Measurements from ENCODE around the gene SNX32. TPM values are rescaled to one million over a fixed set of nuclear protein-coding genes. Genes with fewer than 3 reads are reported as not detected.
"Not testable (repeated sequence)": the region's sequence is repeated elsewhere in the genome, so short reads cannot be mapped to it uniquely, and the experiment has no call there.

Gene SNX32
- total RNA-seq, 2 experiments from 2014 or later, result 2.4 to 3.3 TPM

GRCh38 chr11:65811764-65812475, 21.8 kb upstream of the SNX32 start:
- H3K4me1 Mint-ChIP-seq, result peaks cover 9% of the 10 kb centered on the region
- H3K4me3 Mint-ChIP-seq, result no peak overlapping the region
- no peaks in the 10 kb centered on the region for H3K36me3 Mint-ChIP-seq
- peaks cover 11% of the 10 kb centered on the region for H3K27me3 Mint-ChIP-seq
- H3K9me3 Mint-ChIP-seq, result no peaks in the 10 kb centered on the region
- DNase-seq, result no peak
- no peak overlapping the region for H3K27ac Mint-ChIP-seq

DNA sequence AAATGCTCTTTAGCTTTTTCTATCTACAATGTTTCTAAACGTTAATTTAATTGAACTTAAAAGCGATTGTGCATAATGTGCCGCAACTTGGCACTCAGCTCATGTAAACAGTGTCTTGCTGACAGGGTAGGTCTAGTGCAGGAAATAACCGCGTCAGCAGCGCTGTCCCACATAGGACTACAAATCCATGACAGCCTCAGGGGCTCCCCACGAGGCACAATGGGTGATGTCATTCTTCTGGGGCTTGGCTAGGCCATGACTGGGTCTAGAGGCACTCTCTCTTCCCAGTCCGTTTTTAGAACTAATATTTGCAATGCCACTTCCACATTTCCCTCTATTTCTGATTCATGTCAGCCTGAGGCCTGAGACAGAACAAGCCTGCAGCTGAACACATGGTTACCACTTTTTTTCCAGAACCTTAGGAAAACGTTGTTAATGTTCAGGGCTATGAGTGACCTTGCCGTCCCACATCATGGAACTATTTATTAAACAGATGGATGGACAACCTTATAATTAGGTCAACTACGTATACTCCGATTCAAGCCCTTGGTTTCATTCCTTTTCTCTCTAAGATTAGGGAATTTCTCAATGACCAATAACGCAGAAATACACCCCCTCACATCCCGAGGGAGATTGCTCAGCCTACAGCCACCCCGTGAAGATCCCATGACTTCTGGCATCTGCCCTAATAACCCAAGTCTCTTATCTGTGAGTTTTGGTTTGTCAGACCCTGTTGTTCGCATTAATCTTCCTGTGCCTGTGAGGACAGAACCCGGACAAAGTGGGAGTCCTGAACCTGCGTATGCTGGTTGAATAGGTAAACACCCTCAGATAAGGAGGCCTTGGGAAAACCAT, 19.4 kb upstream of the SNX32 start:
- H3K27me3 Mint-ChIP-seq, result no peaks in the 10 kb centered on the region
- H3K4me1 Mint-ChIP-seq, result peaks cover 22% of the 10 kb centered on the region
- no peaks in the 10 kb centered on the region for H3K9me3 Mint-ChIP-seq
- DNase-seq, result no peak
- no peak overlapping the region for H3K4me3 Mint-ChIP-seq
- H3K27ac Mint-ChIP-seq, result no peak overlapping the region
- no peaks in the 10 kb centered on the region for H3K36me3 Mint-ChIP-seq

DNA sequence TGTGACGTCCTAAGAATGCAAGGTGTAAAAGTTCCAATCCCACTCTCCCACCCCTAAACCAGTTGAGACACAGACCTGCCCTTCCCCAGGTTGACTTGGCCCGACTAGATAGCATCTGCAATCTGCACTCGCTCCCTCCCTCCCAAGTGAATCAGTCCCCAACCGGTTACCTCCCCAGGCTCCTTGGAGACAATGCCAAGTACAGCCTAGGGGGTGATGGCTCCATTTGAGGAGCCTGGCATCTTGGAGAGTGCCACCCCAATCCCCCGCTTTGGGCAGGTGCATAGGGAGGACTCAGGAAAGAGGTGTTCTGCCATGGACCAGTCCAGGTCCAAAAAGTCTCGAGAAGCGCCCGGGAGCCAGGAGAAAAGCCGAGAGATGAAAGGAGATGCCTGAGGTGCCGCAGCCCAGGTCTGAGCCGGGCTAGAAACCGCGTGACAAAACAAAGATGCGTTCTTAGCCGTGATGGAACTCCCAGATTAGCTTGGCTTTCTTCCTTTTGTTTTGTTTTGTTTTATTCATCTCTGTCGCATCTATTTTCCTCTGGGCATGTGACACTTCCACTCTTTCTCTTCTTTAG, 18.7 kb upstream of the SNX32 start:
- Mint-ChIP-seq H3K4me3 (no peak overlapping the region), H3K27ac (no peak overlapping the region), H3K36me3 (no peaks in the 10 kb centered on the region), H3K9me3 (no peaks in the 10 kb centered on the region), H3K4me1 (peaks cover 22% of the 10 kb centered on the region), H3K27me3 (no peaks in the 10 kb centered on the region)
- no peak for DNase-seq

DNA sequence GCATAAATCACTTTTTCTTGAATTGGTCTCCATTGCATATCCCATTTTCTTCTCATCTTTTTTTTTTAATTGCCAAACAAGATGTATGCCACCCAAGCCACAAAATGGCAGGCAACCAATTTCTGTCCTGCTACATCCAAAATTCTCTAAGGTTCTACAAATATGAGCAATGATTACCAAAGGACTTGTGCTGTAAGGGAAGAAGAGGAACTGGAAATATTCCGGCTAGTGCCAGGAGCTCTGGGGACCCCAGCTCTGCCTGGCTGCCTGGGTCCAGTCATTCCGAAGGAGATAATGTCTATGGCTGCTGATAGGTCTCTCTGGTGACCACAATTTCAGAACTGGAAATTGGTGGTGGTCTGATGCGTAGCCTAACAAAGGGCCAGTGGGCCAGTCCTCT, 17.1 kb upstream of the SNX32 start:
- H3K4me1 Mint-ChIP-seq, result peaks cover 22% of the 10 kb centered on the region
- H3K27me3 Mint-ChIP-seq, result no peaks in the 10 kb centered on the region
- H3K4me3 Mint-ChIP-seq, result peak overlapping the region; percentile 44
- no peaks in the 10 kb centered on the region for H3K9me3 Mint-ChIP-seq
- DNase-seq, result no peak
- H3K27ac Mint-ChIP-seq, result no peak overlapping the region
- H3K36me3 Mint-ChIP-seq, result no peaks in the 10 kb centered on the region

DNA sequence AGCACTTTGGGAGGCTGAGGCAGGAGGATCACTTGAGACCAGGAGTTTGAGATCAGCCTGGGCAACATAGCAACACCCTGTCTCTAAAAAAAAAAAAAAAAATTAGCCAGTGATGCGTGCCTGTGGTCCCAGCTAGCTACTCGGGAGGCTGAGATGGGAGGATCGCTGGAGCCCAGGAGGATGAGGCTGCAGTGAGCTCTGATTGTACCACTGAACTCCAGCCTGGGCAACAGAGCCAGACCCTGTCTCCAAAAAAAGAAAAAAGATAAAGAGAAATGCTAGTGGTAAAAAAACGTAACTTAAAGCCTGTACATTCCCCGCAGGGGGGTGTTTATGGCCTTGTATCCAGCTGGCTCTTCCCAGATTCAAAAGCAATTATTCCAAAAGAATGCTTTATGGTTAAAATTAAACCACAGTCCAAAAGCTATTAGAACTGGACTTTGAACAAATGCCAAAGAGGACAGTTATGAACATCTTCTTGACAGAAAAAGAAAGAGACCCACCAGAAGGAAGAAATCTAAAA, 16.4 kb upstream of the SNX32 start:
- no peaks in the 10 kb centered on the region for H3K9me3 Mint-ChIP-seq
- peak overlapping the region; percentile 82 for H3K27ac Mint-ChIP-seq
- DNase-seq, result no peak
- H3K36me3 Mint-ChIP-seq, result no peaks in the 10 kb centered on the region
- H3K4me3 Mint-ChIP-seq, result peak overlapping the region; percentile 79
- no peaks in the 10 kb centered on the region for H3K27me3 Mint-ChIP-seq
- peaks cover 22% of the 10 kb centered on the region for H3K4me1 Mint-ChIP-seq

GRCh38 chr11:65817835-65818680, 15.7 kb upstream of the SNX32 start:
- peak; percentile 92 for DNase-seq
- Mint-ChIP-seq H3K27ac (peak overlapping the region; percentile 82), H3K4me3 (peak overlapping the region; percentile 79), H3K9me3 (no peaks in the 10 kb centered on the region), H3K27me3 (no peaks in the 10 kb centered on the region), H3K36me3 (no peaks in the 10 kb centered on the region), H3K4me1 (peaks cover 22% of the 10 kb centered on the region)

DNA sequence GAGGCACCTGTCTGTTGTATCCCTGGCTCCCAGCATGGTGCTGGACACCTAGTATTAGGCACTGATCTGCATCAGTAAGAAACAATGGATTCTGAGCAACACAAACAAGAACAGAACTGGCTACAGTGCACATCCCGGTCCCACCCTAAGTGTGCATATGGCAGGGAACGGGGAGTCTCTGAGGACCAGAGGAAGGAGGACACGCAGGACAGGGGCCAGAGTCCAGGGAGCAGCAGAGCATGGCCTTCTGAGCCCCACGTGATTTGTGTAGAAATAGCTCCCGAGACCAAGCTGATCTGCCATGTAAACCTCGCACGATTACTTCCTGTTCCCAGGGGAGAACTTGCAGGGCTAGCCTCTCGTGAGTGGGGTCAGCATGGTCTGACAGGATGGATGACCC, 12.7 kb upstream of the SNX32 start:
- Mint-ChIP-seq H3K9me3 (no peaks in the 10 kb centered on the region), H3K4me3 (no peak overlapping the region), H3K4me1 (peaks cover 19% of the 10 kb centered on the region), H3K36me3 (no peaks in the 10 kb centered on the region), H3K27ac (no peak overlapping the region), H3K27me3 (no peaks in the 10 kb centered on the region)
- no peak for DNase-seq

GRCh38 chr11:65822776-65823528, 10.8 kb upstream of the SNX32 start:
- Mint-ChIP-seq H3K9me3 (no peaks in the 10 kb centered on the region), H3K27me3 (no peaks in the 10 kb centered on the region), H3K4me3 (no peak overlapping the region), H3K27ac (no peak overlapping the region), H3K36me3 (no peaks in the 10 kb centered on the region), H3K4me1 (peaks cover 12% of the 10 kb centered on the region)
- DNase-seq, result no peak

GRCh38 chr11:65826984-65827735, 6.6 kb upstream of the SNX32 start:
- Mint-ChIP-seq H3K4me1 (peaks cover 22% of the 10 kb centered on the region), H3K27me3 (no peaks in the 10 kb centered on the region), H3K36me3 (no peaks in the 10 kb centered on the region), H3K9me3 (no peaks in the 10 kb centered on the region), H3K27ac (no peak overlapping the region), H3K4me3 (no peak overlapping the region)
- DNase-seq, result no peak

DNA sequence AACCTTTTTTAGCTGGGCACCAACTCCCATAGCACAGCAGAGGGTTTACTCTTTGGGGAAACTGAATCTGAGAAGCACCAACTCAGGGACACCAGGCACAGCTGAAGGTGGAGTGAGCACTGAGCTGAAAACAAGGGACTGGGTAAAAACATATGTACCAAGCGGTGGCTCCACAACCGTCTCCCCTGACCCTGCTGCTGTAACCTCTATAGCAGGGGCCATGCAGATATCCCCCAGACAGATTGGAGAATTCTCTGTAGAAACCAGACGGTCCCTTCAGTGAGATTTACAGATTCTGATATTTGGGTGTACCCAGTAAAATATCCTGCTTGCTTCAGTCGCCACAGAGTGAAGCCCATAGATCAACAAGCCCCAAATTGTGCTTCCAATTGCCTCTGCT, 4.3 kb upstream of the SNX32 start:
- peaks cover 5% of the 10 kb centered on the region for H3K27me3 Mint-ChIP-seq
- peaks cover 5% of the 10 kb centered on the region for H3K36me3 Mint-ChIP-seq
- H3K4me3 Mint-ChIP-seq, result no peak overlapping the region
- no peak for DNase-seq
- no peak overlapping the region for H3K27ac Mint-ChIP-seq
- peaks cover 32% of the 10 kb centered on the region for H3K4me1 Mint-ChIP-seq
- peaks cover 3% of the 10 kb centered on the region for H3K9me3 Mint-ChIP-seq

- peak overlapping the region; percentile 26 for H3K27ac Mint-ChIP-seq
- H3K4me3 Mint-ChIP-seq, result peak overlapping the region; percentile 48
- not testable (repeated sequence) for H3K9me3 Mint-ChIP-seq, H3K36me3 Mint-ChIP-seq, DNase-seq, H3K27me3 Mint-ChIP-seq
- H3K4me1 Mint-ChIP-seq, result peaks cover 31% of the 10 kb centered on the region
Observed at GRCh38 chr11:65832231-65832630, 1.5 kb upstream of the SNX32 start.

- Mint-ChIP-seq H3K27me3 (peaks cover 5% of the 10 kb centered on the region), H3K4me1 (peaks cover 20% of the 10 kb centered on the region), H3K4me3 (no peak overlapping the region), H3K36me3 (peaks cover 5% of the 10 kb centered on the region), H3K9me3 (peaks cover 3% of the 10 kb centered on the region), H3K27ac (no peak overlapping the region)
- DNase-seq, result no peak
Observed at GRCh38 chr11:65834202-65834601, 439 bp downstream of the SNX32 start.

GRCh38 chr11:65842144-65842543, 8.4 kb downstream of the SNX32 start:
- no peak for DNase-seq
- no peak overlapping the region for H3K27ac Mint-ChIP-seq

More at GRCh38 chr11:65842144-65842543, 8.4 kb downstream of the SNX32 start:
- H3K36me3 Mint-ChIP-seq, result no peaks in the 10 kb centered on the region
- H3K27me3 Mint-ChIP-seq, result no peaks in the 10 kb centered on the region
- H3K9me3 Mint-ChIP-seq, result no peaks in the 10 kb centered on the region
- no peak overlapping the region for H3K4me3 Mint-ChIP-seq
- H3K4me1 Mint-ChIP-seq, result no peaks in the 10 kb centered on the region

Measured in activated naive CD8-positive, alpha-beta T cell treated with anti-CD3 and anti-CD28 coated beads for 36 hours (primary cell).